ENCODE results near the gene SLIT3.
"Not testable (repeated sequence)": the region's sequence is repeated elsewhere in the genome, so short reads cannot be mapped to it uniquely, and the experiment has no call there.

Gene SLIT3

GRCh38 chr5:168654211-168654721 is 646.7 kb downstream of the SLIT3 start:
- no peak for DNase-seq

- no peak for DNase-seq
These were observed 647.3 kb downstream of the SLIT3 start for GRCh38 chr5:168653626-168654025.

GRCh38 chr5:168651648-168652047 is 649.3 kb downstream of the SLIT3 start:
- DNase-seq = peak; percentile 67 to 80 (median 73)

- peak in 2 of 3 donors; percentile 10 to 32 for DNase-seq
These were observed 651.6 kb downstream of the SLIT3 start for GRCh38 chr5:168649306-168649705.

GRCh38 chr5:168648576-168648975 is 652.4 kb downstream of the SLIT3 start:
- DNase-seq = no peak

- no peak for DNase-seq
These were observed 652.9 kb downstream of the SLIT3 start for GRCh38 chr5:168648016-168648415.

- DNase-seq = no peak
These were observed 653.9 kb downstream of the SLIT3 start for GRCh38 chr5:168647083-168647482.

GRCh38 chr5:168646335-168646734 is 654.6 kb downstream of the SLIT3 start:
- no peak for DNase-seq

GRCh38 chr5:168645195-168645594 is 655.7 kb downstream of the SLIT3 start:
- DNase-seq = no peak

- DNase-seq = no peak
These were observed 658.9 kb downstream of the SLIT3 start for GRCh38 chr5:168642019-168642418.

- not testable (repeated sequence) for DNase-seq
These were observed 662.1 kb downstream of the SLIT3 start for GRCh38 chr5:168638846-168639245.

- DNase-seq = no peak
These were observed 663.1 kb downstream of the SLIT3 start for GRCh38 chr5:168637793-168638192.

- no peak for DNase-seq
These were observed 663.7 kb downstream of the SLIT3 start for GRCh38 chr5:168637281-168637680.

- DNase-seq = not testable (repeated sequence)
These were observed 670.0 kb downstream of the SLIT3 start for GRCh38 chr5:168630958-168631357.

- DNase-seq = no peak
These were observed 676.0 kb downstream of the SLIT3 start for GRCh38 chr5:168624850-168625364.

- DNase-seq = no peak
These were observed 680.1 kb downstream of the SLIT3 start for GRCh38 chr5:168620807-168621206.

GRCh38 chr5:168614661-168615060 is 686.3 kb downstream of the SLIT3 start:
- DNase-seq = no peak

- no peak for DNase-seq
These were observed 686.9 kb downstream of the SLIT3 start for GRCh38 chr5:168613996-168614395.

GRCh38 chr5:168613396-168613795 is 687.5 kb downstream of the SLIT3 start:
- DNase-seq = no peak

GRCh38 chr5:168612996-168613395 is 687.9 kb downstream of the SLIT3 start:
- DNase-seq = peak in 1 of 3 donors; percentile 11

- no peak for DNase-seq
These were observed 688.8 kb downstream of the SLIT3 start for GRCh38 chr5:168612123-168612522.
